GM12801 (cell line): ENCODE data around the gene SEMA5A.

Source experiments
- CTCF ChIP-seq: IDR thresholded peaks from one replicate; pipeline ENCODE4 v1.5.1; 2011; ENCODE audit warnings: control low read depth; ENCODE audit not compliant: insufficient read length; ENCODE audit errors: extremely low read depth

Gene SEMA5A

GRCh38 chr5:9245071-9245470, 300.8 kb downstream of the SEMA5A start:
- TF ChIP-seq CTCF, result no peak

- TF ChIP-seq CTCF, result no peak
These were observed 301.5 kb downstream of the SEMA5A start for GRCh38 chr5:9244417-9244816.

- TF ChIP-seq CTCF, result no peak
These were observed 304.2 kb downstream of the SEMA5A start for GRCh38 chr5:9241479-9242305.

- TF ChIP-seq CTCF, result no peak
These were observed 305.4 kb downstream of the SEMA5A start for GRCh38 chr5:9240431-9240830.

GRCh38 chr5:9239626-9240025, 306.2 kb downstream of the SEMA5A start:
- no peak for TF ChIP-seq CTCF

GRCh38 chr5:9239071-9239470, 306.8 kb downstream of the SEMA5A start:
- no peak for TF ChIP-seq CTCF

- no peak for TF ChIP-seq CTCF
These were observed 312.2 kb downstream of the SEMA5A start for GRCh38 chr5:9233712-9234111.
